Measurements from ENCODE around the gene SYCP2L. TPM values are rescaled to one million over a fixed set of nuclear protein-coding genes. Genes with fewer than 3 reads are reported as not detected.

The SYCP2L gene
- total and polyA plus RNA-seq, 2 of the 4 experiments (the other 2 are of a cell fraction), result 0.05 TPM; not detected in 1

DNA sequence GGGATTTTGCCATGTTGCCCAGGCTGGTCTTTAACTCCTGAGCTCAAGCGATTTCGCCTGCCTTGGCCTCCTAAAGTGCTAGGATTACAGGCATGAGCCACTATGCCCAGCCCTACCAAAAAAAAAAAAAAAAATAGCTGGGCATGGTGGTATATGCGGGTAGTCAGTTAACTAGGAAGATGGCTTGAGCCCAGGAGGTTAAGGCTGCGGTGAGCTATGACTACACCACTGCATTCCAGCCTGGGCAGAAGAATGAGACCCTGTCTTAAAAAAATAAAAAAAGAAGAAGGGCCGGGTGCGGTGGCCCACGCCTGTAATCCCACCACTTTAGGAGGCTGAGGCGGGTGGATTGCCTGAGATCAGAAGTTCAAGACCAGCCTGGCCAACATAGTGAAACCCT lies 107.0 kb downstream of the SYCP2L start:
- Histone ChIP-seq H3K9me3 (ENCODE audit: control insufficient read depth, insufficient read depth, low read length) (no peaks in the 10 kb centered on the region), H3K4me3 (ENCODE audit: insufficient read depth, low read depth, low read length) (no peak overlapping the region), H3K14ac (replicated peaks; ENCODE audit: low read depth, low read length) (no peak overlapping the region), H3K9ac (ENCODE audit: low read depth, low read length) (no peak overlapping the region), H4K20me1 (ENCODE audit: insufficient read depth, low read length) (no peaks in the 10 kb centered on the region), H3K18ac (ENCODE audit: low read depth, low read length) (no peak overlapping the region), H3K23ac (ENCODE audit: low read depth, low read length) (no peak overlapping the region), H2BK15ac (ENCODE audit: low read depth, low read length) (no peak overlapping the region), H3K56ac (ENCODE audit: extremely low read depth, insufficient read depth, low read length) (no peak overlapping the region), H3K79me1 (ENCODE audit: low read depth in 1 of 2, low read length in 2 of 2) (no peaks in the 10 kb centered on the region), H3K27me3 (ENCODE audit: control insufficient read depth, insufficient read depth, low read length) (no peaks in the 10 kb centered on the region), H3K4me2 (ENCODE audit: low read depth, low read length) (no peak overlapping the region), H3K4me1 (ENCODE audit: control insufficient read depth, insufficient read depth, low read length) (no peaks in the 10 kb centered on the region), H2AK9ac (replicated peaks; ENCODE audit: low read depth, low read length, poor library complexity) (no peak overlapping the region), H3K4ac (ENCODE audit: low read depth, low read length) (no peak overlapping the region), H2BK20ac (ENCODE audit: low read depth, low read length) (no peak overlapping the region), H2BK120ac (ENCODE audit: low read depth, low read length) (no peak overlapping the region), H3K27ac (ENCODE audit: insufficient read depth, low read length) (no peak overlapping the region), H3K9me1 (ENCODE audit: insufficient read depth, low read length) (peaks cover 3% of the 10 kb centered on the region; the same call in 1 of the 2 replicates), H2BK5ac (ENCODE audit: low read depth, low read length, poor library complexity, severe bottlenecking) (no peak overlapping the region), H2AK5ac (ENCODE audit: low read depth, low read length) (no peak overlapping the region), H2AFZ (replicated peaks; ENCODE audit: low read length, poor library complexity) (no peak overlapping the region), H4K91ac (ENCODE audit: insufficient read depth, low read depth, low read length) (no peak overlapping the region), H4K5ac (ENCODE audit: low read depth, low read length) (no peak overlapping the region), H4K8ac (ENCODE audit: low read depth in 2 of 2, low read length in 2 of 2) (no peak overlapping the region), H3K36me3 (ENCODE audit: control insufficient read depth, insufficient read depth, low read length) (no peaks in the 10 kb centered on the region)
- DNase-seq (no peak), ATAC-seq (ENCODE audit: low read depth) (no peak)
- BruUV-seq (replicated peaks), result no TSS peak
- TF ChIP-seq CEBPB (IDR thresholded peaks at IDR 0.05; ENCODE audit: low read depth, low read length) (no peak), MXI1 (IDR thresholded peaks at IDR 0.05; ENCODE audit: borderline replicate concordance, low read depth, low read length) (no peak), RFX5 (IDR thresholded peaks at IDR 0.05; ENCODE audit: low read depth, low read length) (no peak), NFE2L2 (IDR thresholded peaks at IDR 0.05; ENCODE audit: low read depth, low read length) (no peak), MAFK (IDR thresholded peaks at IDR 0.05; ENCODE audit: low read depth, low read length) (no peak), RCOR1 (IDR thresholded peaks at IDR 0.05; ENCODE audit: insufficient replicate concordance, low read length) (no peak), POLR2A (IDR thresholded peaks at IDR 0.05; ENCODE audit: low read depth, low read length) (no peak), RAD21 (IDR thresholded peaks at IDR 0.05; ENCODE audit: low read length) (no peak), BHLHE40 (IDR thresholded peaks at IDR 0.05; ENCODE audit: low read depth, low read length) (no peak), CHD1 (IDR thresholded peaks at IDR 0.05; ENCODE audit: low read depth, low read length) (no peak), SMC3 (IDR thresholded peaks at IDR 0.05; ENCODE audit: low read depth, low read length) (no peak), MAZ (IDR thresholded peaks at IDR 0.05; ENCODE audit: borderline replicate concordance, low read depth, low read length) (no peak), FOS (IDR thresholded peaks at IDR 0.05; ENCODE audit: low read depth, low read length) (no peak)
- TF ChIP-seq, protein P1, sequence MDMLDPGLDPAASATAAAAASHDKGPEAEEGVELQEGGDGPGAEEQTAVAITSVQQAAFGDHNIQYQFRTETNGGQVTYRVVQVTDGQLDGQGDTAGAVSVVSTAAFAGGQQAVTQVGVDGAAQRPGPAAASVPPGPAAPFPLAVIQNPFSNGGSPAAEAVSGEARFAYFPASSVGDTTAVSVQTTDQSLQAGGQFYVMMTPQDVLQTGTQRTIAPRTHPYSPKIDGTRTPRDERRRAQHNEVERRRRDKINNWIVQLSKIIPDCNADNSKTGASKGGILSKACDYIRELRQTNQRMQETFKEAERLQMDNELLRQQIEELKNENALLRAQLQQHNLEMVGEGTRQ (IDR thresholded peaks at IDR 0.05; ENCODE audit: low read depth, low read length), result no peak
- TF ChIP-seq, protein P2, sequence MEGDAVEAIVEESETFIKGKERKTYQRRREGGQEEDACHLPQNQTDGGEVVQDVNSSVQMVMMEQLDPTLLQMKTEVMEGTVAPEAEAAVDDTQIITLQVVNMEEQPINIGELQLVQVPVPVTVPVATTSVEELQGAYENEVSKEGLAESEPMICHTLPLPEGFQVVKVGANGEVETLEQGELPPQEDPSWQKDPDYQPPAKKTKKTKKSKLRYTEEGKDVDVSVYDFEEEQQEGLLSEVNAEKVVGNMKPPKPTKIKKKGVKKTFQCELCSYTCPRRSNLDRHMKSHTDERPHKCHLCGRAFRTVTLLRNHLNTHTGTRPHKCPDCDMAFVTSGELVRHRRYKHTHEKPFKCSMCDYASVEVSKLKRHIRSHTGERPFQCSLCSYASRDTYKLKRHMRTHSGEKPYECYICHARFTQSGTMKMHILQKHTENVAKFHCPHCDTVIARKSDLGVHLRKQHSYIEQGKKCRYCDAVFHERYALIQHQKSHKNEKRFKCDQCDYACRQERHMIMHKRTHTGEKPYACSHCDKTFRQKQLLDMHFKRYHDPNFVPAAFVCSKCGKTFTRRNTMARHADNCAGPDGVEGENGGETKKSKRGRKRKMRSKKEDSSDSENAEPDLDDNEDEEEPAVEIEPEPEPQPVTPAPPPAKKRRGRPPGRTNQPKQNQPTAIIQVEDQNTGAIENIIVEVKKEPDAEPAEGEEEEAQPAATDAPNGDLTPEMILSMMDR (conservative IDR thresholded peaks at IDR 0.05; ENCODE audit: low read depth, low read length), result no peak
- TF ChIP-seq, protein P3, sequence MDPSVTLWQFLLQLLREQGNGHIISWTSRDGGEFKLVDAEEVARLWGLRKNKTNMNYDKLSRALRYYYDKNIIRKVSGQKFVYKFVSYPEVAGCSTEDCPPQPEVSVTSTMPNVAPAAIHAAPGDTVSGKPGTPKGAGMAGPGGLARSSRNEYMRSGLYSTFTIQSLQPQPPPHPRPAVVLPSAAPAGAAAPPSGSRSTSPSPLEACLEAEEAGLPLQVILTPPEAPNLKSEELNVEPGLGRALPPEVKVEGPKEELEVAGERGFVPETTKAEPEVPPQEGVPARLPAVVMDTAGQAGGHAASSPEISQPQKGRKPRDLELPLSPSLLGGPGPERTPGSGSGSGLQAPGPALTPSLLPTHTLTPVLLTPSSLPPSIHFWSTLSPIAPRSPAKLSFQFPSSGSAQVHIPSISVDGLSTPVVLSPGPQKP (IDR thresholded peaks at IDR 0.05; ENCODE audit: borderline replicate concordance, low read depth, low read length), result no peak
- in situ Hi-C loops (cut with MboI; ENCODE audit: low sequenced_read_pairs), result no loop called here
- dilution Hi-C loops (cut with HindIII; ENCODE audit: low sequenced_read_pairs, unreplicated experiment), result no loop called here
- WGBS, 2 experiments (ENCODE audit: extremely low coverage in 2 of 2, insufficient read length in 1 of 2), result no CpG with 5 or more reads among the region's 8 CpGs
- ChIA-PET POLR2A (ENCODE audit: unreplicated experiment) (interaction anchor here (0.7 kb wide), 1 partner anchor 548 kb away, joined by 13 read pairs; no protein-coding TSS in a partner anchor), CTCF (no interaction called here)
- intact Hi-C loops (cut with micrococcal nuclease), result no loop called here

Measured in IMR-90 (cell line).